HG03280 (cell line): Measurements from ENCODE around the gene TBC1D5.
"Not testable (repeated sequence)": the region's sequence is repeated elsewhere in the genome, so short reads cannot be mapped to it uniquely, and the experiment has no call there.

Experiments
- ATAC-seq: cut with Tn5 transposase; IDR thresholded peaks from one replicate; pipeline ENCODE4 v1.9.1; 2021; ENCODE audit warnings: mild to moderate bottlenecking, moderate library complexity; ENCODE audit not compliant: unreplicated experiment

The TBC1D5 gene

DNA sequence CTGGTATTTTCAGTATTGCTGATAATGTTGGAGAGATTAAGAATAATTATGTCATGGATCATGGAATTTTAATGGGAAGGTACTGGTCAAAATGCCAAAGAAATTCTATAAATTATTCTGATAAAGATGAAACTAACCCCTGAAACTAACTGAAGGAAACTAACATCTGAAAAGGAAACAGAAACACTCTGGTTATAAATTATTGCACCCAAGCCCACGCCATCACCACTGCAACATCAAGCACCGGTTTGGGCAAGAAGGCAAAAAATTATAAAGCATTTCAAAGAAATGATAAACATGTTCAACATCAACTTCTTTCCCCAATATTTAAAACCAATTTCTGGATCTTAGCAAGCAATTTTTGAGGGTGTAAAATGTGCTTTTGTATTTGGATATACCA lies 372.5 kb downstream of the TBC1D5 start:
- ATAC-seq, result no peak

DNA sequence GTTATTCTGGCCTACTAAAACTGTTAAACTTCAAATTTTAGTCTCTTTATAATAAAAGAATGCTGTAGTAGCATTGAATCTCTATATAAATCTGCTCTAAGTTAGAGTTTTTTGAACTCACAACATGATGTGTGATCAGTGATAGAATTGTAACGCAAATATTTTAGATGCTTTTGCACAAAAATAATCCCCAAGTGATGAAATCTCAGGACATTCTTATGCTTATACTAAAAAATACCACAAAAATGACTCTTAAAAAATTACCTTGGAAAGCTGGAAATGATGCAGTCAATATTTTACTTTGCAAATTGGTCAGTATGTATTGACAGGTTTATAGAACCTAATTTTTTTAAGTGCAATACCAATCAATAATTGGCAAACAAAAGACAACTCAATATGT lies 375.3 kb downstream of the TBC1D5 start:
- ATAC-seq, result no peak

DNA sequence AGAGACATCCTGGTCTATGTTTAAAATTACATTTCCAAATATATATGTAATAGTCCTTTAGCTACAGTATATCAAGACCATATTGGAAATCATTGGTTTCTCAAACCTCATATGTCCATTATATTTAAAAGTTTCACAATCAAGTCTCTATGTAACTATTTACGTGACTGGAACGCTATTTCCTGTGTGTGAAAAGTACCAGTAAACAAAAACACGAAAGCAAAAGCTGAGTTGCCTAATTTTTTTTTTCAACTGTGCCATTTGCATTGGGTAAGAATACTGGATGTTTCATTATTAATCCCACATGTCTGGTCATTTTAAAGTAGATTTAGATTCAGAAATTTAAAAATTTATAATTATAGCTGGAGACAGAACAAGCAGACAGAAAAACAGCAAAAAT lies 381.4 kb downstream of the TBC1D5 start:
- no peak for ATAC-seq

DNA sequence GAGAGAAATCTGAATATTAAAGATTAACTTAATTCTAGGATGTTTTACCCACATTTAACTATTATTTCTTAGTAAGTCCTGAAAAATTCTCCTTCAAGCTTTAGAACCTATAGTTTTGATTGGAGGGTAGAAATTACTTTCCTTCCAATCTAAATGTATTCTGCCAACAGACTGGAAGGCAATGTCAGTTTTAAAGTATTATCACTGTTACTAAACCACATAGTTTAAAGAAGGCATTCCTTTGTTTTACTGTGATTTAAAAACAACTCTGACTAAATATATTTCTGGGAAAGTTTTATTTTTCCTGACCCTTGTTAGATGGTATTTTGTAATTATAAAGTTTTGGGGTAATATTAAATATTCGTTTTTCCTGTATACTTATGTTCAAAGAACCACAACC lies 382.5 kb downstream of the TBC1D5 start:
- ATAC-seq, result no peak

DNA sequence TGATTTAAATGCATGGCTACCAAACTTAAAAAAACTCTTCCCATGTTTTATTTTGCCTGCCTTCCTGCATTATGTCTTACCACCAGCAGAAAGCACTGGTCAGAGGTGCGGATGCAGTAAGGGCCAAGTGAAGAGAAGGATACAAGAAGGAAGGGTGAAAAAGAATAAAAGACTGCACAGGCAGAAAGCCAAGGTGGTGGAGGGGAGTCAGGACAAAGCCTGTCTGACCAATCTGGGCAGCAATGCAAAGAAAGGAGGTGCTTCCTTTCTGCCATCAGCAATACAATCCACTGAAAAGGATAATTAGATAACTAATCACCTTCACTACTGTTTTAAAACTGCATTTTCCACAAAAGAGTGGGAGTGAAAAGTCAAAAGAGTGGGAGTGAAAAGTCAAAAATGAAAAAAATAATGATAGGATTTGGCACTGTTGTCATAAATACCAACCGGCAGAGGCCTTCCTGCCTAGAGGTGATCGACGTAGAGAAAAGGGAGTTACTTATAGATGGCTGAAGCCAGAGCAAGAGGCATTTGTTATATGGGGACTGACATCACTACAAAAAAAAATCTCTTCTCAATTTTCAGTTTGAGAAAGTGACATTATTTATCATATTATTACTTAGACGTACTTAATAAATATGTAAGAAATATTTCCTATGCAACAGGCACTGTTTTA lies 385.3 kb downstream of the TBC1D5 start:
- no peak for ATAC-seq

DNA sequence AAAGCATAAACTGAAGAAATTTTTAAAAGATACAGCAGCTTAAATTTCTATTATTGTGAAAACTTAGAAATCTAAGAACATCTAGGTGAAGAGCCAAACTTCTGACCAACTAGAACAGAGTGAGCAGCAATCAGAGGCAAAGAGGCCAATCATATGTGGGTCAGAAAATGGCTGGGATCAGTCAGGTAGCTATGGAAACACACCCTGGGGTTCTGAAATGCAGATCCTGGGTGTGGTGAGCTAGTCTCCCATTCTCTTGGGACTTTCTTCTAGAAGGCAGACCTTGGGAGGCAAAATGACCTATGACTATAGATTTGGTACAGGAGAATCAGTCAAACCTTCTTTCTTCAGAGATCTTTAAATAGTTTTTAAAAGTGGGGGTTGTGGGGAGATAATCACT lies 385.8 kb downstream of the TBC1D5 start:
- no peak for ATAC-seq

DNA sequence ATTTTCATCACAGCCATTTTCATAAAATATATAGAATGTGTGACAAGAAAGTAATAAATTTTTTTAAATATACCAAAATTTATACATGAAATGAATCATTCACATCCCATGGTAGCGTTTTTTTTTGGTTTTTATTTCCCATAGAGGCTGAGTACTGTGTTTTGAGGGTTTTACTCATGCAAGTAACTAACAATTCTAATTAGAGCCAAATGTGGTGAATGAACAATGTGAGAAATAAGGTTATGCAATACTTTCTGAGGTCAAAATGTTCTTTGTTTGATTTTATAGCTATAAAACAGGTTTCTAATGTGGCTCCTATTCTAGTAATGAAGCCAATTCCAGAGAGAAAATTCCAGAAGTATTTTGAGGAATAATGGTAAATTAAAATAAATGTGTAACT lies 386.8 kb downstream of the TBC1D5 start:
- no peak for ATAC-seq

DNA sequence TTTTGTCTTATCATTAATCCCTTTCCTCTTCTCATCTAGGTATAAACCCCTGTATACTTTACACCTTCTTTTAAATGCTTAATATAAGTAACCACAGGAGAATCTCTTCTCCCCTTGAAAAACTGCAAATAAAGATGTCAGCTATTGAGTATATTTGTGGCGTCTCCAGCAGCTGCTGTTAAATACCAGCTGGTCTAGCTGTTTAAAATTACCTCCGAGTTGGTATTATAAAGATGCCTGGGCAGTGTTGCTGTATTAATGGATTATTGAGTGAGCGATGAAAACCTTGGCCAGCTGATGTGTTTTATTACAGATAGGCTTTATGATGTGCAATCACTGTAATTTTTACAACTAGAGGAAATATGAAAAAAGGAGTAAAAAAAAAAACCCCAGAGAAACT lies 388.1 kb downstream of the TBC1D5 start:
- no peak for ATAC-seq

DNA sequence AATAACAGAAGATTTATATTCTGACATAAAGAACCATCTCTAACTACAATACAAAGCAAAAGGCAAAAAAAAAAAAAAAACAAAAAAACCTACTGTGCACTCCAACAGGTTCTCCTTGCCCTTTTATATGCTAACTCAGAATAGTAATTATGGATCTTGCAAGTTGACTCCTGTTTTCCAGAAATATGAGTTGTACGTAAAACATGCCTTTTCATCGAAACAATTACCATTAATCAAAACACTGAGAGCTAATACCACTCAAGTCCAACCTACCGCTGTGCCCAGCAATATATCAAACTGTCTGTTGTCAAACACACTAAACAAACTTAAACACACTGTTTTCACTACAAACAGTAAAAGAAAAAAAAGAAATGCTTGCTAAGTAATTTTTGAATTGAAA lies 389.8 kb downstream of the TBC1D5 start:
- no peak for ATAC-seq

DNA sequence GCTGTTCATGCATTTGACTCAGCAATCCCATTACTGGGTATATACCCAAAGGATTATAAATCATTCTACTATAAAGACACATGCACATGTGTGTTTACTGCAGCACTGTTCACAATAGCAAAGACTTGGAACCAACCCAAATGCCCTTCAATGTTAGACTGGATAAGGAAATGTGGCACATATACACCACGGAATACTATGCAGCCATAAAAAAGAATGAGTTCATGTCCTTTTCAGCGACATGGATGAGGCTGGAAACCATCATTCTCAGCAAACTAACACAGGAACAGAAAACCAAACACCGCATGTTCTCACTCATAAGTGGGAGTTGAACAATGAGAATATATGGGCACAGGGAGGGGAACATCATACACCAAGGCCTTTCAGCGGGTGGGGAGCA lies 391.2 kb downstream of the TBC1D5 start:
- not testable (repeated sequence) for ATAC-seq

DNA sequence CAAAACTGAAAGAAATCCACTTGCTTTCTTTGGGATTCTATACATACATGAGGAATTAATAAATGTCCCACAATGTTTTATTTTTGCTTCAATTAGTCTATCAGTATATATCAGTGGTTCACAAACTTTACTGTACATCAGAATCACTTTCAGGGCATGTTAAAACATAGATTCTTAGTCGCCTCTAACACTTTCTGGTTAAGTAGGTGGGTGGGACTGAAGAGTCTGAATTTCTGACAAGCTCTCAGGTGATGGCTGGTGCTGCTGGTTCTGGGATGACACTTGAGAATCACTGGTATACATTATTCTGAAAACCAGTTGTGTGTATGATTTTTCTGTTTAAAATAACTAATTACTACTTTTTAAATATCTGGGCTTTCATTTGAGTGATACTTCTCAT lies 393.3 kb downstream of the TBC1D5 start:
- no peak for ATAC-seq

DNA sequence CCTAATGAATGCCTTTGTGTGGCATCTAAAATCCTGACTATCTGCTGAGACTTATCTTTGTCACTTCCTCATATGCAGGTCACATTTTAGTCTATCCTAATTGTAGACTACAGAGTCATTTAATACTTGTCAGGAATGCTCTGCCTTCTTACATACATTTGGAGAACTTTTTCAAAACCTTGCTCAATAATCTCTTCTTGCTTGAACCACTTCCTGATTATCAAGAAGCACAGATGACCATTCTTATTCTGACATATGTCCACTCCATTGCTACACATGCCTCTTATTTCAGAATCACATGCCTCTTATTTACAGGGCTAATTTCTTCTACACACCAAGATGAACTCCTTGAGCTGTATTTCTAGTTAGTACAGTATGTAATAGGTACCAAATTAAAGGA lies 400.3 kb downstream of the TBC1D5 start:
- ATAC-seq, result no peak

DNA sequence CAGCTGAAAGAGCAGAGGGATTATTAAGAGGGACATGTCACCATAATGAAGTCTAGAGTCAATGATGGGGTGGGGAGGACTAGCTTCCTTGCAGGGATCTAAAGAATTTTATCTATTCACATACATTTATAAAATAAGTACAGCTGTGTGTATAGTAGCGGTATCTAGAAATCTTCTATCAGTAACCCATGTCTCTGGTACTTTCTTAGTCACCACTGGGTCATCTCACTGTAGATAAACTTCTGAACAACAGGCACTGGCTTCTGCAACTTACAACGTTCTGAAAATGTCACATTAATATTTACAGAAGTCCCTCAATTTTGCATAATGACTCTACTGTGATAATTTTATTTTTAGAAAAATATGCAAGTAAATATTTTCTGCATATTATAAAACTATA lies 401.7 kb downstream of the TBC1D5 start:
- ATAC-seq, result no peak

DNA sequence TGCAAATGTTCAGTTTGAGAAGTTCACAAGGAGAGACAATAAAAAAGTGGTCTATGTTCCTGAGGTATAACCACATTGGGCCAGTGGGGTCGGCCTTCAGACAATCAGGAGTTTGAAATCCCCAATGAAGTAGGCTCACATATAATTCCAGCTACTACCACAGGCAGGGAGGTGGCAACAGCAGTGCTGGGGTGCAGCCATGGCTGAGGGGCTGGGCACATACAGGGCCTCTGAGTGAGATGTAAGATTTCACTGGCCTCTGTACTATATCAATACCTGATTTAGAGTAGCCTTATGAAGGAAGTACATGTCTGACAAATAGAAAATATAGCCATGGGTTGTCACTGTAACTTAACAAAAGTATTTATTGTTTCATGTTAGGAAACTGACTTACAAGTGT lies 402.2 kb downstream of the TBC1D5 start:
- ATAC-seq, result no peak

DNA sequence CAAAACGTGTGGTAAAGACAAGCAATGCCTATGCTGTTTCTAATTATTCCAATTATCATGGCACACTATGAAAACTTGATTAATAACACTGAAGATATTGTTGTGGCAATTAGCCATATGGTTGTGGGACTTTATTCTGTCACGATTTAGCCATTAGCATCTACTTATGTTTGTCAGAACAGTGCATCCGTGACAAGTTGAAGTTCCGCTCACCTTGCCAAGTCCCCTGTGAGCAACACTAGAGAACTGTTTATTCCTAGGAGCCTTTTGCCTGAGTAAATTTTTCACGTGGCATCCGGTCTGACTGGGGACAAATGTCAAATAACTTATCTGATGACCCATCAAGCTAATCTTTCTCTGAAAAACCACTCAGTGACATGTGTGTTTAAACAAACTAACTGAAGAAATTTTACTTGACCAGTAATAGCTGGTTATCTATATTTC lies 403.3 kb downstream of the TBC1D5 start:
- ATAC-seq, result no peak

DNA sequence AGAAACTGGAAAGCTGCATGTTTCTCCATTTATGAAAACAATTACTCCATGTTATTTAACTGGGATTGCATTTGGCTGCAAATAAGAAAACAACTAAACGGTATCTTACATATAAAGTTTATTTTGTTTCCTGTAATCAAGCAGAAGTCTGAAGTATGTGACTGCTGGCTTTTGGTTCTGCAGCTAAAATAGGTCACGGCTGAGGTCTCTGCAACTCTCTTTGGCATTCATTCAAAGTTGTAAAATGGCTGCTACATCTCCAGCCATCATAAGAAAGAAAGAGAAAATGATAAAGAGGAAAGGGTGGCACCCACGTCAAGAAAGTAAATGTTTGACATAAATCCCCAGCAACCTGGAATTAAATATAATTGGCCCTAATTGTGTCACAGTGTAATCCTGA lies 406.1 kb downstream of the TBC1D5 start:
- ATAC-seq, result no peak

DNA sequence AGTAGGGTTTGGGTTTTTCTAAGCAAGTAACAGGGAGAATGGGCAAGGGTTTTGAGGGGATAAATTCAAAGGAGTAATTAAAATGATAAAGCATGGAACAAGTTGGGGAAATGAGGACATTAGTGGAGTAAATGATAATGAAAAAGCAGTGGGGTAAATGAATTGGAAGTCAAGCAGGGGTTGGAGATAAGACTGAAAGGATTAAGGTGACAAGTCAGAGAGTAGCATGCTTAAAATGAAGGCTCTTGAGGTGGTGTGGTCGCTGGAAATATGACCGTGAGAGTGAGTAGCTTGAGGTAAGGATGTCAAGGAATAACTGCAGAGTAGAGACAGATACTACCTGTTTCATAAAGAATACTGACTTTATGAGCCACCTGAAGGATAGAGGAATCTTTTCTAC lies 408.5 kb downstream of the TBC1D5 start:
- no peak for ATAC-seq

DNA sequence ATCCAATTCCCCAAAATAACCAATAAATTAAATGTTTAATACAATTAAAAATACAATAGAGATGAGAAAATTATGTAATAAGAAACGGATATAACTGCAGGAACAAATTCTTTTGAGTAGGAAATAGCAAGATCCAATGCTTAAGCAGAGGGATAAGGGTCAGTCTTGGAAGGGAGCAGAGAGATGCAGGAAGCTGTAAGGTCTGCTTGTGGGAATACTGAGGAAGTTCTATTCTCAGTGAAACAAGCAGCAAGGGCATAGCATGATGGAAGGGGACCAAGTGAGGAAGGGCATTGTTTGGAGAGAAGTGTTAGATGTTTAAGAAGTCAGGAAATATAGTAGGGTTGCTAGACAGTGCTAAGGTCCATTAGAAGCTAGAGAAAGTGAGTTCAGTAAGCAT lies 409.0 kb downstream of the TBC1D5 start:
- ATAC-seq, result no peak

DNA sequence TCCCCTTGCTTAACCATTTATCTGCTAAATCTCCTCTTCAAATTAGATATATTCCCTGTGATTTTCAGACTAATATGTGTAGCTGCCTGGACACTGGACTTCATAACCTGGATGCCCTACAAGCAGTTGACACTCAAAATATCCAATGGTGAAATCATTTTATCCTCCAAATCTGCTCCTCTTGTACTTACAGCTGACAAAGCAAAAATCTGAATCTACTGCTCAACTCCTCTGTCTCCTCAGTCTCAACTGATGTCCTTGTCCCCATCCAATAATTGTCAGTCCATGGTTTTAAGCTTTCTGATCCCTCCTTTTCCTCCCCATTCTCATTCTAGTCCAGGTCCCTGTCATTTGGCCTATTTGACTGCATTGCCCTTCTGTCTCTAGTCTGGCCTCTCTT lies 411.8 kb downstream of the TBC1D5 start:
- no peak for ATAC-seq

DNA sequence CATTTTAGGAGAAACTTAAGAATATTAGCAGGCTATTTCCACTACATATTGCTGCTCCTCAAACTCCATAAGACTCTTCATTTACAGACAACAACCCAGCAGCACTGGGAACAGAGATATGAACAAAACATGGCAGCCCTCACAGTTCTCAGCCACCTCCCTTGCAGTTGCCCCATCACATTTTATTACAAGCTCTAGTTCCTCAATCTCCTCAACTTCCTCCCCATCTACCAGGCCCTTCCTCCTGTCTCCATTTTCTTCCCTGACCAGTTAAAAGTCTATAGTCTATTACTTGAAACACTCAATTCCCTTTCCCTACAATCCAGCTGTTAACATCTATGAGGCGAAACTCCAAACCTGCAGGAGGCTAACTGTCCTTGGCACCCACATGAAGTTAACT lies 412.5 kb downstream of the TBC1D5 start:
- ATAC-seq, result no peak

DNA sequence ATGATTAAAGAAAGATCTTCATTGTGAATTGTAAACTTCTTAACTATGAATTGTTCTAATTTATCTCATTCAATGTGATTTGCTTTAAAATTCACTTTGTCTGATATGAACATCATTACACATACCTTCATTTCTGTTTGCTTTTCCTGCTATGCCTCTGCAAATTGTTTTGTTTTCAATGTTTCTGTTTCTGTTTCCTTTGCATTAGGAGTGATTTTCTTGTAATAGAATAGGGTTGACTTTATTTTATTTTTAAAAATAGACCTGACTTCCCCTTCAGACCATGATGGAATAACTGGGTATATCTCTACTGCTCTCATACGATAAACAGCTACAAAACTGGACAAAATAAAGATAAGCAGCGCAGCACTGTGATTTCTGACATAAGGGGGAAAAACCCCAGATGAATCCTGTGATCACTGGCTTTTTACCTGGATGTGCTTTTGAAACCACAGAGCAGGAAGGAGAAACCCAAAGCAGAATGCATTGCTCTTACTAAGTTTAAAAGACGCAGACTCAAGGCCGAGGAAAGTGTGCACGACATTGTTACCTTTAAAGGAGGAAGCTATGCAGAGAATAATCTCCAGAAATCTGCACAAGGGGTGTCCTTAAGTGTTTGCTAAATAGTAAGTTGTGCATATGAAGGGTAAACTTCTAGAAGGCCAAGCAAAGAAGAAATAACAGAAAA lies 420.2 kb downstream of the TBC1D5 start:
- ATAC-seq, result no peak

DNA sequence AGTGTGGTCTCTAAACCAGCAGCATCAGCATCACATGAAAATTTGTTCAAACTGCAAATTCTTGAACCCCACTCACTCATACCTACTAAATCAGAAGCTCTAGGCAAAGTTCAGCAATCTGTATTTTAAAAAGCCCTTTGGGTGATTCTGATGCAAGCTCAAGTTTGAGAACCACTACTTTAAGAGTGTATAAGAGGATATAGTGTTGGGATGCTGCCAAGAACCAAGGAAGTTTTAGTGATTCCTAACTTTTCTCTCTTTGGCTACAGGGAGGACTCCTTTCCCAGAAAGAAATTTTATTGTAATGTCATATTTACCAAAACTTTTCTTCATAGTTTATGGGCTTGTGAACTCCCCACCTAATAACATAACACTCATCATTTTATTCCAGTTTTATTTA lies 422.2 kb downstream of the TBC1D5 start:
- ATAC-seq, result no peak

DNA sequence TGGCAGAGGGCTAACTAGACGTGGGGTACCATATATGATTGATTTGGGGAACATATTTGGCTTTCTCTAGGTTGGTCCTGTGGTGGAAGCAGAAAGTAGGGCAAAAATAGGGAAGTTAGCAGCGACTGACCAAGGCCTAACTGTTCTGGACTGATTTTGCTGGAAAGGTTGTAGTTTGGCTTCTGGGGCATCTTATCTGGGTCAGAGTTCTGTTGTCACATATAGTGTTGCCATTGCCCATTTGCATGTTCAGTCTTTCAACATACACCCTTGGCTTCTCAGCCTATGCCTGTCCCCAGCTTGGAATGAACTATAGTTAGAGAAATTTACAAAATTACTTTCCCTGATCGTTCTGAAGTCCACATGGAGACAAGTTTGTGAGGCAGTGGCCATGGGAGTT lies 426.5 kb downstream of the TBC1D5 start:
- ATAC-seq, result no peak
